HepG2 (cell line): Measurements from ENCODE around the gene MYH9. TPM values are rescaled to one million over a fixed set of nuclear protein-coding genes. Genes with fewer than 3 reads are reported as not detected.
A peak's percentile ranks its signal among the peaks of the same experiment; 100 is the strongest.

Source experiments
- ATF2 ChIP-seq: sonication (generic); formaldehyde crosslinking; IDR thresholded peaks from 2 replicates; pipeline ENCODE4 v1.4.0; 2020; ENCODE audit warnings: missing genetic modification reagents
- CENPBD1 ChIP-seq: sonication (generic); formaldehyde crosslinking; IDR thresholded peaks from 2 replicates; pipeline ENCODE4 v1.8.0; 2022; ENCODE audit warnings: missing genetic modification reagents, low read depth, mild to moderate bottlenecking, borderline replicate concordance
- CREM ChIP-seq, 2 experiments: sonication (generic) in 1 of 2; formaldehyde crosslinking in 1 of 2; IDR thresholded peaks; 2 replicates each; pipeline versions ENCODE4 v1.4.0 to v1.6.1; 2016 to 2020; ENCODE audit warnings: antibody characterized with exemption in 1 of 2, mild to moderate bottlenecking in 1 of 2, missing genetic modification reagents in 1 of 2
- GABPA ChIP-seq, 2 experiments: IDR thresholded peaks; 2 replicates each; pipeline ENCODE4 v1.6.1; 2011 to 2016; ENCODE audit warnings: low read depth in 2 of 2, low read length in 1 of 2, missing biosample characterization in 1 of 2, missing genetic modification characterization in 1 of 2
- HNF1A ChIP-seq, 2 experiments: sonication (generic) in 1 of 2; formaldehyde crosslinking in 1 of 2; IDR thresholded peaks; 2 replicates each; pipeline versions ENCODE4 v1.4.0 to v1.6.1; 2016 to 2020; ENCODE audit warnings: borderline replicate concordance in 1 of 2, low read depth in 1 of 2, mild to moderate bottlenecking in 1 of 2, missing genetic modification reagents in 1 of 2
- ISL2 ChIP-seq: sonication (generic); formaldehyde crosslinking; IDR thresholded peaks from 2 replicates; pipeline ENCODE4 v1.5.0; 2020; ENCODE audit warnings: missing genetic modification reagents
- KMT2A ChIP-seq: sonication (generic); formaldehyde crosslinking; IDR thresholded peaks from 2 replicates; pipeline ENCODE4 v1.4.0; 2020; ENCODE audit warnings: missing genetic modification reagents
- NFYB ChIP-seq: sonication (generic); formaldehyde crosslinking; IDR thresholded peaks from 2 replicates; pipeline ENCODE4 v1.4.0; 2020; ENCODE audit warnings: missing genetic modification reagents
- NR3C1 ChIP-seq: sonication (generic); formaldehyde crosslinking; IDR thresholded peaks from 2 replicates; pipeline ENCODE4 v1.4.0; 2020; ENCODE audit warnings: missing genetic modification reagents
- PITX1 ChIP-seq: sonication (generic); formaldehyde crosslinking; IDR thresholded peaks from 2 replicates; pipeline ENCODE4 v1.5.1; 2020; ENCODE audit warnings: mild to moderate bottlenecking, missing genetic modification reagents
- SP4 ChIP-seq: sonication (generic); formaldehyde crosslinking; IDR thresholded peaks from 2 replicates; pipeline ENCODE4 v1.8.1; 2023; ENCODE audit warnings: mild to moderate bottlenecking, missing genetic modification reagents
- SRSF1 ChIP-seq: fragments of 200-400 bp; formaldehyde crosslinking; optimal IDR thresholded peaks from 2 replicates; pipeline ENCODE3; 2017; ENCODE audit warnings: mild to moderate bottlenecking, low read depth, low read length, moderate library complexity
- U2AF1 ChIP-seq: fragments of 200-400 bp; formaldehyde crosslinking; optimal IDR thresholded peaks from 2 replicates; pipeline ENCODE3; 2017; ENCODE audit warnings: mild to moderate bottlenecking, low read depth, low read length
- ZBTB3 ChIP-seq: sonication (generic); formaldehyde crosslinking; IDR thresholded peaks from 2 replicates; pipeline ENCODE4 v1.4.0; 2020; ENCODE audit warnings: low read depth, mild to moderate bottlenecking, moderate library complexity, missing genetic modification reagents, borderline replicate concordance
- ZBTB7B ChIP-seq: sonication (generic); formaldehyde crosslinking; IDR thresholded peaks from 2 replicates; pipeline ENCODE4 v1.4.0; 2020; ENCODE audit warnings: missing genetic modification reagents
- ZNF205 ChIP-seq: IDR thresholded peaks from 2 replicates; pipeline ENCODE4 v1.6.1; 2018; ENCODE audit warnings: missing biosample characterization, missing genetic modification reagents
- ZNF264 ChIP-seq: sonication (generic); formaldehyde crosslinking; IDR thresholded peaks from 2 replicates; pipeline ENCODE4 v1.4.0; 2020; ENCODE audit warnings: missing genetic modification reagents
- ZNF326 ChIP-seq: sonication (generic); formaldehyde crosslinking; IDR thresholded peaks from 2 replicates; pipeline ENCODE4 v1.4.0; 2020; ENCODE audit warnings: missing genetic modification reagents, borderline replicate concordance
- ZNF543 ChIP-seq: sonication (generic); formaldehyde crosslinking; IDR thresholded peaks from 2 replicates; pipeline ENCODE4 v1.4.0; 2020; ENCODE audit warnings: mild to moderate bottlenecking, missing genetic modification reagents
- ZNF720 ChIP-seq: sonication (generic); formaldehyde crosslinking; IDR thresholded peaks from 2 replicates; pipeline ENCODE4 v1.4.0; 2020; ENCODE audit warnings: missing genetic modification reagents
- ZNF780A ChIP-seq: sonication (generic); formaldehyde crosslinking; IDR thresholded peaks from 2 replicates; pipeline ENCODE4 v1.8.0; 2022; ENCODE audit warnings: mild to moderate bottlenecking, missing genetic modification reagents, moderate library complexity
- ZNF788 ChIP-seq: sonication (generic); formaldehyde crosslinking; IDR thresholded peaks from 2 replicates; pipeline ENCODE4 v1.5.0; 2020; ENCODE audit warnings: mild to moderate bottlenecking, missing genetic modification reagents, borderline replicate concordance
- ZSCAN12 ChIP-seq: sonication (generic); formaldehyde crosslinking; IDR thresholded peaks from 2 replicates; pipeline ENCODE4 v1.9.0; 2021; ENCODE audit warnings: mild to moderate bottlenecking, missing genetic modification reagents
- ZSCAN20 ChIP-seq: sonication (generic); formaldehyde crosslinking; IDR thresholded peaks from 2 replicates; pipeline ENCODE4 v1.4.0; 2020; ENCODE audit warnings: missing genetic modification reagents, mild to moderate bottlenecking, borderline replicate concordance
- polyA plus RNA-seq, 8 experiments: library from polyadenylated mRNA; depleted of rRNA in 3 of 8; stranded (reverse) in 7 of 8; unstranded in 1 of 8; fragments of >200 nt; fragmentation: Illumina TruSeq in 4 of 8; extraction: Trizol in 4 of 8; gene quantifications; 2 replicates each; pipeline versions ENCODE4 v1.2.1 to v1.2.3, GENCODE V29; 2011 to 2016; ENCODE audit warnings: low read depth in 4 of 8, missing spikeins in 1 of 8, mixed read lengths in 1 of 8; ENCODE audit not compliant: insufficient read depth in 1 of 8
- total RNA-seq, 5 experiments: library from RNA; depleted of rRNA; stranded (reverse); fragments of >200 nt; fragmentation: Illumina TruSeq; extraction: Trizol; gene quantifications; 2 replicates each; pipeline ENCODE4 v1.2.3, GENCODE V29; 2016; ENCODE audit warnings: low read depth in 1 of 5

Gene MYH9
- total and polyA plus RNA-seq, 2 of the 13 experiments (the other 11 are each of a cell fraction or from before 2014, with no cell fraction given), result 50.7 to 98.5 TPM

GRCh38 chr22:36351921-36352802, 35.6 kb downstream of the MYH9 start (continued):
- no peak; the same call in 1 of the 2 replicates for TF ChIP-seq ZNF205 (CRISPR knock-in tag)
- TF ChIP-seq KMT2A, result no peak; the same call in 1 of the 2 replicates
- peak; percentile 59 for TF ChIP-seq ZBTB3 (CRISPR knock-in tag)
- no peak for TF ChIP-seq ZNF780A (CRISPR knock-in tag)
- TF ChIP-seq GABPA (IDR thresholded peaks at IDR 0.05; ENCODE audit: low read depth, low read length), result no peak
- TF ChIP-seq GABPA (CRISPR knock-in tag; IDR thresholded peaks at IDR 0.05; ENCODE audit: low read depth), result peak; percentile 52; the same call in 1 of the 2 replicates
- peak; percentile 36; the same call in 1 of the 2 replicates for TF ChIP-seq ATF2 (CRISPR knock-in tag)
- TF ChIP-seq ZSCAN20 (CRISPR knock-in tag), result no peak
- no peak for TF ChIP-seq CENPBD1 (CRISPR knock-in tag)
- no peak for TF ChIP-seq ZNF326 (CRISPR knock-in tag)
- peak; percentile 91; the same call in 1 of the 2 replicates for TF ChIP-seq ZBTB7B (CRISPR knock-in tag)
- peak; percentile 61 for TF ChIP-seq SRSF1
- TF ChIP-seq ZNF788, result peak; percentile 56; the same call in 1 of the 2 replicates
- TF ChIP-seq PITX1 (CRISPR knock-in tag), result peak; percentile 79
- TF ChIP-seq HNF1A (IDR thresholded peaks at IDR 0.05; ENCODE audit: low read depth), result no peak
- peak; percentile 58; the same call in 1 of the 2 replicates for TF ChIP-seq HNF1A (CRISPR knock-in tag; IDR thresholded peaks at IDR 0.05; ENCODE audit: borderline replicate concordance)
- peak; percentile 89 for TF ChIP-seq ZNF264
- TF ChIP-seq ZNF543 (CRISPR knock-in tag), result no peak
- peak; percentile 60 for TF ChIP-seq ISL2 (CRISPR knock-in tag)
- peak; percentile 70 for TF ChIP-seq ZSCAN12
- no peak for TF ChIP-seq NFYB
- TF ChIP-seq ZNF720 (CRISPR knock-in tag), result no peak
- no peak for TF ChIP-seq NR3C1 (CRISPR knock-in tag)
- peak; percentile 83 for TF ChIP-seq U2AF1
- TF ChIP-seq SP4 (CRISPR knock-in tag), result no peak
- no peak for TF ChIP-seq CREM (IDR thresholded peaks at IDR 0.05)
- TF ChIP-seq CREM (CRISPR knock-in tag; IDR thresholded peaks at IDR 0.05), result no peak
